Measurements from ENCODE around the gene ASCL4. TPM values are rescaled to one million over a fixed set of nuclear protein-coding genes. Genes with fewer than 3 reads are reported as not detected.

Gene ASCL4
- total RNA-seq, 4 donors from 2014 or later, result not detected

GRCh38 chr12:107791465-107792089, 17.1 kb downstream of the ASCL4 start:
- DNase-seq (ENCODE audit: low spot score) (no peak), ATAC-seq (ENCODE audit: low FRiP score) (no peak)
- no peak for TF ChIP-seq CTCF (IDR thresholded peaks at IDR 0.05)

GRCh38 chr12:107794451-107794850, 19.9 kb downstream of the ASCL4 start:
- no peak for TF ChIP-seq CTCF (IDR thresholded peaks at IDR 0.05)
- ATAC-seq (ENCODE audit: low FRiP score), result no peak
- DNase-seq (ENCODE audit: low spot score), result no peak

GRCh38 chr12:107798580-107798979, 24.1 kb downstream of the ASCL4 start:
- no peak for ATAC-seq (ENCODE audit: low FRiP score)
- no peak for TF ChIP-seq CTCF (IDR thresholded peaks at IDR 0.05)
- DNase-seq (ENCODE audit: low spot score), result no peak

GRCh38 chr12:107801150-107801549, 26.6 kb downstream of the ASCL4 start:
- ATAC-seq (ENCODE audit: low FRiP score) (no peak), DNase-seq (ENCODE audit: low spot score) (no peak)
- no peak for TF ChIP-seq CTCF (IDR thresholded peaks at IDR 0.05)

- DNase-seq (ENCODE audit: low spot score) (no peak), ATAC-seq (ENCODE audit: low FRiP score) (no peak)
- TF ChIP-seq CTCF (IDR thresholded peaks at IDR 0.05), result no peak
Observed at GRCh38 chr12:107803092-107803491, 28.6 kb downstream of the ASCL4 start.

- no peak for ATAC-seq (ENCODE audit: low FRiP score)
Observed at GRCh38 chr12:107805488-107806180, 31.1 kb downstream of the ASCL4 start.

More at GRCh38 chr12:107805488-107806180, 31.1 kb downstream of the ASCL4 start:
- no peak for DNase-seq (ENCODE audit: low spot score)
- TF ChIP-seq CTCF (IDR thresholded peaks at IDR 0.05), result no peak

All from omental fat pad (tissue), 4 donors.